Endothelial cell of umbilical vein (primary cell): Measurements from ENCODE around the gene RASGEF1C. TPM values are rescaled to one million over a fixed set of nuclear protein-coding genes. Genes with fewer than 3 reads are reported as not detected.

Experiments
- BruUV-seq: library from RNA; stranded (reverse); fragments of 400-500 nt; replicated peaks from 2 replicates; lab custom pipeline; 2021; lab: Mats Ljungman, UMichigan
- CTCF ChIA-PET: fragments of 300-600, 350-600 bp; sonication (Branson Sonifier 250); formaldehyde crosslinking; loops from one replicate; lab custom pipeline; 2021; ENCODE audit warnings: antibody characterized with exemption, inconsistent platforms; lab: Charles Lee
- POLR2A ChIA-PET: fragments of 300-600, 350-600 bp; sonication (Branson Sonifier 250); formaldehyde crosslinking; loops from one replicate; lab custom pipeline; 2021; ENCODE audit warnings: antibody characterized with exemption, inconsistent platforms; lab: Charles Lee
- DNase-seq: peaks from one replicate; pipeline ENCODE4 v3.0.0-alpha.2; 2011; ENCODE audit warnings: low read depth, low spot score
- FAIRE-seq: peaks from 2 replicates; lab custom pipeline; 2011; peaks lifted over from hg19 to GRCh38; lab: Jason Lieb, UNC
- H2AFZ ChIP-seq: 2 replicates; pipeline ENCODE4 v1.6.0; 2012; ENCODE audit warnings: low read depth, low read length, control low read depth, inconsistent platforms
- H3K27ac ChIP-seq: 2 replicates; pipeline ENCODE4 v1.5.1; 2011; ENCODE audit warnings: low read depth, mild to moderate bottlenecking, control low read depth, low read length, moderate library complexity; ENCODE audit not compliant: insufficient read depth
- H3K27me3 ChIP-seq, 2 experiments: 2 replicates each; pipeline versions ENCODE4 v1.6.0 to v1.6.1; 2011; ENCODE audit warnings: low read length in 2 of 2, mixed read lengths in 1 of 2; ENCODE audit not compliant: control insufficient read depth in 2 of 2, insufficient read depth in 2 of 2
- H3K36me3 ChIP-seq, 2 experiments: 2 replicates in 1 of 2; 3 replicates in 1 of 2; pipeline ENCODE4 v1.5.1; 2011; ENCODE audit warnings: low read length in 2 of 2, mild to moderate bottlenecking in 1 of 2, moderate library complexity in 1 of 2; ENCODE audit not compliant: control insufficient read depth in 2 of 2, insufficient read depth in 2 of 2; ENCODE audit errors: extremely low read depth in 1 of 2
- H3K4me1 ChIP-seq: 3 replicates; pipeline ENCODE4 v1.5.1; 2011; ENCODE audit warnings: mild to moderate bottlenecking, low read length; ENCODE audit not compliant: control insufficient read depth, insufficient read depth; ENCODE audit errors: extremely low read depth
- H3K4me2 ChIP-seq: 2 replicates; pipeline ENCODE4 v1.6.1; 2011; ENCODE audit warnings: low read length, control low read depth, mixed read lengths; ENCODE audit not compliant: insufficient read depth
- H3K4me3 ChIP-seq, 3 experiments: fragments of 200-600 bp in 1 of 3; sonication (generic), shearing (Covaris generic) in 1 of 3; replicated peaks in 1 of 3; 2 replicates each; pipeline ENCODE4 v1.5.1; 2011 to 2016; ENCODE audit warnings: control low read depth in 3 of 3, low read length in 3 of 3, mild to moderate bottlenecking in 2 of 3, inconsistent platforms in 1 of 3, low read depth in 1 of 3, moderate library complexity in 1 of 3; ENCODE audit not compliant: insufficient read depth in 1 of 3
- H3K79me2 ChIP-seq: 2 replicates; pipeline ENCODE4 v1.6.0; 2012; ENCODE audit warnings: low read length, inconsistent platforms; ENCODE audit not compliant: control insufficient read depth, insufficient read depth
- H3K9ac ChIP-seq: replicated peaks from 2 replicates; pipeline ENCODE3; 2011; ENCODE audit warnings: low read length, control low read depth; ENCODE audit not compliant: insufficient read depth; ENCODE audit errors: extremely low read depth
- H3K9me1 ChIP-seq: replicated peaks from 3 replicates; pipeline ENCODE4 v1.6.0; 2011; ENCODE audit warnings: mild to moderate bottlenecking, low read length; ENCODE audit not compliant: control insufficient read depth, insufficient read depth; ENCODE audit errors: extremely low read depth
- H3K9me3 ChIP-seq: replicated peaks from 2 replicates; pipeline ENCODE4 v1.5.1; 2012; ENCODE audit warnings: low read length, inconsistent platforms; ENCODE audit not compliant: control insufficient read depth, insufficient read depth
- H4K20me1 ChIP-seq: replicated peaks from 2 replicates; pipeline ENCODE3; 2011; ENCODE audit warnings: mild to moderate bottlenecking, low read length; ENCODE audit not compliant: control insufficient read depth, insufficient read depth; ENCODE audit errors: extremely low read depth
- EZH2 ChIP-seq: IDR thresholded peaks from 2 replicates; pipeline ENCODE4 v1.6.1; 2012; ENCODE audit warnings: borderline replicate concordance, low read depth, mild to moderate bottlenecking, moderate library complexity, low read length, inconsistent platforms; ENCODE audit not compliant: severe bottlenecking
- FOS ChIP-seq: IDR thresholded peaks from 2 replicates; pipeline ENCODE4 v1.6.1; 2011; ENCODE audit warnings: mild to moderate bottlenecking, low read length, moderate library complexity, borderline replicate concordance; ENCODE audit not compliant: insufficient read depth
- GATA2 ChIP-seq: IDR thresholded peaks from 2 replicates; pipeline ENCODE4 v1.7.0; 2011; ENCODE audit warnings: low read depth, mild to moderate bottlenecking, moderate library complexity, mixed read lengths, low read length; ENCODE audit not compliant: insufficient read length, insufficient read depth
- JUN ChIP-seq: IDR thresholded peaks from 2 replicates; pipeline ENCODE4 v1.6.1; 2011; ENCODE audit warnings: borderline replicate concordance, low read depth; ENCODE audit not compliant: insufficient read length, insufficient read depth
- MYC ChIP-seq: IDR thresholded peaks from one replicate; pipeline ENCODE4 v1.6.1; 2011; ENCODE audit warnings: mild to moderate bottlenecking, low read depth, low read length
- POLR2A ChIP-seq: IDR thresholded peaks from 2 replicates; pipeline ENCODE4 v1.6.1; 2012; ENCODE audit warnings: low read depth, mild to moderate bottlenecking, control low read depth, low read length
- POLR2AphosphoS5 ChIP-seq: IDR thresholded peaks from 2 replicates; pipeline ENCODE4 v1.6.1; 2012; ENCODE audit warnings: low read depth, mild to moderate bottlenecking, control low read depth, low read length, moderate library complexity; ENCODE audit not compliant: insufficient read depth
- dilution Hi-C: fragments of 300-500 bp; cut with MboI; formaldehyde crosslinking; loops from one replicate; pipeline ENCODE4 v1.15.0; 2019; ENCODE audit warnings: low sequenced_read_pairs; ENCODE audit not compliant: extremely low pct_ligation_motif_present
- intact Hi-C: fragments of 100-400 bp; cut with micrococcal nuclease; formaldehyde crosslinking; loops from one replicate; pipeline ENCODE4 v1.10.0; 2022
- polyA plus RNA-seq, 4 experiments: library from polyadenylated mRNA; depleted of rRNA in 3 of 4; stranded (reverse) in 3 of 4; unstranded in 1 of 4; fragments of >200 nt; gene quantifications; 2 replicates each; pipeline versions ENCODE4 v1.2.1 to v1.2.3, GENCODE V29; 2011 to 2012; ENCODE audit warnings: missing spikeins in 1 of 4
- total RNA-seq: library from RNA; stranded (reverse); gene quantifications from 2 replicates; pipeline ENCODE4 v1.2.3, GENCODE V29; 2021
- TF ChIP-seq, protein P1 (sequence below), 2 donors: IDR thresholded peaks; 1 replicate in 1 of 2; 2 replicates in 1 of 2; pipeline ENCODE4 v1.5.1; 2011; ENCODE audit warnings: low read length in 2 of 2, mild to moderate bottlenecking in 2 of 2, moderate library complexity in 2 of 2, control low read depth in 1 of 2, inconsistent platforms in 1 of 2, low read depth in 1 of 2; ENCODE audit not compliant: insufficient read depth in 1 of 2; ENCODE audit errors: extremely low read depth in 1 of 2
- TF ChIP-seq, protein P2 (sequence below): IDR thresholded peaks from 2 replicates; pipeline ENCODE4 v1.6.1; 2011; ENCODE audit not compliant: insufficient read depth, insufficient read length

RASGEF1C gene
- total and polyA plus RNA-seq, 2 donors (not counting 3 experiments of a cell fraction or from before 2014, with no cell fraction given): not detected

DNA sequence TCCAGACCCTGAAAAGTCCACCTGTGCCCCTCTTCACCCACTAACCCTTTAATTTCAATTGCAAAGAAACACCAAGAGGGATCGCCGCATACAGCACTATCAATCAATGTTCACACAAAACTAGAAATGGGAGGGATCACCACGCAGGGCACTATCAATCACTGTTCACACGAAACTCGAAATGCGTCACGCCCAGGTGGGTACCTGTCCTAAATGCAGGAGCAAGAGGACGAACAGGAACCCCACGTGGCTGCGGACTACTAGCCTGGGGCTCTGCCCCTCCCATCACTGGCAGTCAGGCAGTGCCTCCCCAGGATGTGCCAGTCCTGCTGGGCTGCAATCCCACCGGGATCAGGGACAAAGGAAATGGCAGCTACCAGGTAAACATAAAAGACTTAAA lies 28.2 kb downstream of the RASGEF1C start:
- CTCF ChIA-PET: interaction anchor here (1.7 kb wide), 1 partner anchor 28 kb away, joined by 4 read pairs; the partner anchor contains the start of gene RASGEF1C
- BruUV-seq: no TSS peak
- Histone ChIP-seq H3K9ac (no peak overlapping the region), H3K27ac (no peak overlapping the region), H3K36me3 (no peaks in the 10 kb centered on the region), H3K4me1 (no peaks in the 10 kb centered on the region), H3K9me1 (no peaks in the 10 kb centered on the region), H3K4me2 (no peak overlapping the region), H3K4me3 (no peak overlapping the region), H2AFZ (no peak overlapping the region), H3K79me2 (no peaks in the 10 kb centered on the region), H4K20me1 (no peaks in the 10 kb centered on the region), H3K27me3 (no peaks in the 10 kb centered on the region), H3K9me3 (no peaks in the 10 kb centered on the region)
- FAIRE-seq: no peak
- intact Hi-C loops (no loop called here), dilution Hi-C loops (no loop called here)
- POLR2A ChIA-PET: no interaction called here
- TF ChIP-seq, protein P1, sequence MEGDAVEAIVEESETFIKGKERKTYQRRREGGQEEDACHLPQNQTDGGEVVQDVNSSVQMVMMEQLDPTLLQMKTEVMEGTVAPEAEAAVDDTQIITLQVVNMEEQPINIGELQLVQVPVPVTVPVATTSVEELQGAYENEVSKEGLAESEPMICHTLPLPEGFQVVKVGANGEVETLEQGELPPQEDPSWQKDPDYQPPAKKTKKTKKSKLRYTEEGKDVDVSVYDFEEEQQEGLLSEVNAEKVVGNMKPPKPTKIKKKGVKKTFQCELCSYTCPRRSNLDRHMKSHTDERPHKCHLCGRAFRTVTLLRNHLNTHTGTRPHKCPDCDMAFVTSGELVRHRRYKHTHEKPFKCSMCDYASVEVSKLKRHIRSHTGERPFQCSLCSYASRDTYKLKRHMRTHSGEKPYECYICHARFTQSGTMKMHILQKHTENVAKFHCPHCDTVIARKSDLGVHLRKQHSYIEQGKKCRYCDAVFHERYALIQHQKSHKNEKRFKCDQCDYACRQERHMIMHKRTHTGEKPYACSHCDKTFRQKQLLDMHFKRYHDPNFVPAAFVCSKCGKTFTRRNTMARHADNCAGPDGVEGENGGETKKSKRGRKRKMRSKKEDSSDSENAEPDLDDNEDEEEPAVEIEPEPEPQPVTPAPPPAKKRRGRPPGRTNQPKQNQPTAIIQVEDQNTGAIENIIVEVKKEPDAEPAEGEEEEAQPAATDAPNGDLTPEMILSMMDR (IDR thresholded peaks at IDR 0.05; ENCODE audit: extremely low read depth in 1 of 2, insufficient read depth in 1 of 2, low read depth in 1 of 2, low read length in 2 of 2): no peak
- no peak for TF ChIP-seq MYC
- TF ChIP-seq EZH2: no peak
- TF ChIP-seq JUN: no peak
- TF ChIP-seq POLR2AphosphoS5: no peak
- TF ChIP-seq, protein P2, sequence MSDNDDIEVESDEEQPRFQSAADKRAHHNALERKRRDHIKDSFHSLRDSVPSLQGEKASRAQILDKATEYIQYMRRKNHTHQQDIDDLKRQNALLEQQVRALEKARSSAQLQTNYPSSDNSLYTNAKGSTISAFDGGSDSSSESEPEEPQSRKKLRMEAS: no peak
- TF ChIP-seq FOS: no peak
- no peak for TF ChIP-seq GATA2
- TF ChIP-seq POLR2A: no peak
- DNase-seq: no peak
